ENCODE data around the gene TMEM221. TPM values are rescaled to one million over a fixed set of nuclear protein-coding genes. Genes with fewer than 3 reads are reported as not detected.

The TMEM221 gene
- not detected for total RNA-seq
- polyA plus RNA-seq (2013, experiment 1 of 2), result 0.20 TPM
- 0.39 TPM for polyA plus RNA-seq (2013, experiment 2 of 2)
- 0 to 0.14 (median 0) reads per million in 172 experiments for total RNA-seq

- intact Hi-C loops (cut with DNase I, micrococcal nuclease), result loop anchor here in 1 of 2 experiments (10.0 kb wide), 1 partner anchor 406 kb away; the partner anchor contains the start of gene RPL18A
- Histone ChIP-seq H3K4me3 (ENCODE audit: low read length) (peak within 1 kb of the TSS; percentile 31), H3K4me1 (ENCODE audit: insufficient read depth, low read length) (peaks cover 17% of the 10 kb centered on the region), H3K9me3 (ENCODE audit: control insufficient read depth in 1 of 2, insufficient read depth in 1 of 2, low read length in 2 of 2) (peaks cover 0 to 3% of the 10 kb centered on the region in 2 experiments), H3K27ac (ENCODE audit: low read depth in 1 of 2, low read length in 2 of 2) (no peak within 1 kb of the TSS), H3K36me3 (ENCODE audit: insufficient read depth, low read length) (no peaks in the 10 kb centered on the region), H3K27me3 (ENCODE audit: control insufficient read depth in 1 of 2, insufficient read depth in 2 of 2, low read length in 2 of 2) (peaks cover 0 to 6% of the 10 kb centered on the region in 2 experiments)
- H3K4me1 Mint-ChIP-seq (ENCODE audit: low read depth), result peaks cover 10% of the 10 kb centered on the region
- ChIA-PET POLR2A (interaction anchor here (0.7 to 1.0 kb wide), 2 partner anchors 10 to 17 kb away, joined by 3 to 4 read pairs; no protein-coding TSS in a partner anchor), CTCF (interaction anchor here (0.5 to 2.0 kb wide), 6 partner anchors 14 to 403 kb away, joined by 3 to 7 read pairs (median 4); partner anchors contain the start of gene BST2)
- peak within 1 kb of the TSS; percentile 1 for H3K4me3 Mint-ChIP-seq
- H3K27me3 Mint-ChIP-seq, result peaks cover 37% of the 10 kb centered on the region
- DNase-seq (peak in 13 of 14 experiments; percentile 26 to 82 (median 55)), ATAC-seq (ENCODE audit: poor library complexity) (peak; percentile 88)
- TF ChIP-seq CTCF (IDR thresholded peaks at IDR 0.05), result peak; percentile 56
- H3K36me3 Mint-ChIP-seq (ENCODE audit: low read depth), result no peaks in the 10 kb centered on the region
- no peak within 1 kb of the TSS for H3K27ac Mint-ChIP-seq
- H3K9me3 Mint-ChIP-seq, result no peaks in the 10 kb centered on the region
These were observed at the start of gene TMEM221 for GRCh38 chr19:17448131-17448967. Gene TMEM221 (minus strand): TSS chr19:17448668. CDS start chr19:17448462, 206 bp downstream.

- no peaks in the 10 kb centered on the region for H3K36me3 Mint-ChIP-seq (ENCODE audit: low read depth)
- peaks cover 25% of the 10 kb centered on the region for H3K4me1 ChIP-seq (ENCODE audit: insufficient read depth, low read length)
- H3K36me3 ChIP-seq (ENCODE audit: insufficient read depth, low read length), result peaks cover 6% of the 10 kb centered on the region
- ATAC-seq (ENCODE audit: poor library complexity) (no peak), DNase-seq (peak in 1 of 14 experiments; percentile 27)
- H3K4me3 Mint-ChIP-seq, result no peak overlapping the region
- TF ChIP-seq CTCF (IDR thresholded peaks at IDR 0.05), result no peak
- H3K9me3 ChIP-seq (ENCODE audit: control insufficient read depth in 1 of 2, insufficient read depth in 1 of 2, low read length in 2 of 2), result no peaks in the 10 kb centered on the region
- peaks cover 17% of the 10 kb centered on the region for H3K4me1 Mint-ChIP-seq (ENCODE audit: low read depth)
- H3K4me3 ChIP-seq (ENCODE audit: low read length), result no peak overlapping the region
- POLR2A ChIA-PET, result interaction anchor here (1.2 to 1.7 kb wide), 3 partner anchors 14 to 362 kb away, joined by 4 to 5 read pairs (median 5); partner anchors contain the start of genes PGLS and RPL18A
- CTCF ChIA-PET, result interaction anchor here (1.3 to 1.8 kb wide), 6 partner anchors 14 to 31 kb away, joined by 3 to 38 read pairs (median 8); partner anchors contain the start of genes PGLS and SLC27A1
- intact Hi-C loops (cut with DNase I, micrococcal nuclease), result loop anchor here (2.0 to 10.0 kb wide), 3 partner anchors 58 to 358 kb away; partner anchors contain the start of gene COLGALT1 (in 1 of the 2)
- no peak overlapping the region for H3K27ac Mint-ChIP-seq
- H3K9me3 Mint-ChIP-seq, result no peaks in the 10 kb centered on the region
- no peaks in the 10 kb centered on the region for H3K27me3 Mint-ChIP-seq
- no peaks in the 10 kb centered on the region for H3K27me3 ChIP-seq (ENCODE audit: control insufficient read depth in 1 of 2, insufficient read depth in 2 of 2, low read length in 2 of 2)
- no peak overlapping the region for H3K27ac ChIP-seq (ENCODE audit: low read depth in 1 of 2, low read length in 2 of 2)
These were observed 48.8 kb upstream of the TMEM221 start for GRCh38 chr19:17497149-17497798.

Data from CD4-positive, alpha-beta T cell (primary cell).